AG09309 (cell line): ENCODE data around the gene SCUBE1.

Experiments
- DNase-seq: peaks from one replicate; pipeline ENCODE4 v3.0.0-alpha.2; 2010; ENCODE audit warnings: low read depth
- H3K4me3 ChIP-seq: 2 replicates; pipeline ENCODE4 v1.5.1; 2011; ENCODE audit warnings: mild to moderate bottlenecking, low read depth, low read length, moderate library complexity; ENCODE audit not compliant: control insufficient read depth
- CTCF ChIP-seq: IDR thresholded peaks from 2 replicates; pipeline ENCODE4 v1.5.1; 2011; ENCODE audit warnings: mild to moderate bottlenecking, low read depth, low read length, inconsistent platforms; ENCODE audit not compliant: insufficient read depth, control insufficient read depth; ENCODE audit errors: missing control alignments

SCUBE1 gene

GRCh38 chr22:43300891-43301676 is 42.1 kb downstream of the SCUBE1 start:
- no peak for TF ChIP-seq CTCF
- DNase-seq = no peak
- no peak overlapping the region for H3K4me3 ChIP-seq

- TF ChIP-seq CTCF = no peak
- no peak overlapping the region for H3K4me3 ChIP-seq
- DNase-seq = no peak
Observed at GRCh38 chr22:43299736-43300135, 43.4 kb downstream of the SCUBE1 start.

- no peak for DNase-seq
- no peak overlapping the region for H3K4me3 ChIP-seq
- TF ChIP-seq CTCF = no peak
Observed at GRCh38 chr22:43298062-43298801, 44.9 kb downstream of the SCUBE1 start.

- TF ChIP-seq CTCF = no peak
- no peak overlapping the region for H3K4me3 ChIP-seq
- no peak for DNase-seq
Observed at GRCh38 chr22:43297270-43298061, 45.7 kb downstream of the SCUBE1 start.

GRCh38 chr22:43296276-43296902 is 46.8 kb downstream of the SCUBE1 start:
- TF ChIP-seq CTCF = no peak

GRCh38 chr22:43295660-43296059 is 47.5 kb downstream of the SCUBE1 start:
- no peak for TF ChIP-seq CTCF
- no peak for DNase-seq
- H3K4me3 ChIP-seq = no peak overlapping the region

More at GRCh38 chr22:43296276-43296902, 46.8 kb downstream of the SCUBE1 start:
- no peak for DNase-seq
- H3K4me3 ChIP-seq = no peak overlapping the region
